Stimulated activated CD8-positive, alpha-beta memory T cell treated with anti-CD3 and anti-CD28 coated beads, Interleukin-2, amount 100 ng/mL, for 1 hour (primary cell): ENCODE results near the gene ZBTB11.
"Not testable (repeated sequence)": the region's sequence is repeated elsewhere in the genome, so short reads cannot be mapped to it uniquely, and the experiment has no call there.

Source experiments
- DNase-seq, 2 donors: peaks; one replicate each; pipeline ENCODE4 v3.0.0-alpha.2; 2020; ENCODE audit warnings: low read depth in 2 of 2

The ZBTB11 gene

GRCh38 chr3:101676765-101677435, at the start of gene ZBTB11:
ZBTB11 (minus strand) TSS chr3:101677132; CDS start chr3:101676914, 218 bp downstream.
- peak; percentile 99 to 100 for DNase-seq

- DNase-seq = no peak
Observed at GRCh38 chr3:101725890-101726275, 49.0 kb upstream of the ZBTB11 start.

- no peak for DNase-seq
Observed at GRCh38 chr3:101725194-101725889, 48.4 kb upstream of the ZBTB11 start.

- peak; percentile 68 to 72 for DNase-seq
Observed at GRCh38 chr3:101724329-101725193, 47.6 kb upstream of the ZBTB11 start, which contains the start of gene CEP97. CEP97 (plus strand) TSS chr3:101724614; CDS start chr3:101724677, 63 bp downstream.

- DNase-seq = no peak
Observed at GRCh38 chr3:101722394-101723173, 45.7 kb upstream of the ZBTB11 start.

GRCh38 chr3:101720851-101721840, 44.2 kb upstream of the ZBTB11 start:
- DNase-seq = no peak

- no peak for DNase-seq
Observed at GRCh38 chr3:101719604-101720185, 42.8 kb upstream of the ZBTB11 start.

GRCh38 chr3:101718455-101718854, 41.5 kb upstream of the ZBTB11 start:
- DNase-seq = no peak

- DNase-seq = no peak
Observed at GRCh38 chr3:101709126-101709525, 32.2 kb upstream of the ZBTB11 start.

- not testable (repeated sequence) for DNase-seq
Observed at GRCh38 chr3:101704639-101705038, 27.7 kb upstream of the ZBTB11 start.

GRCh38 chr3:101703169-101703568, 26.2 kb upstream of the ZBTB11 start:
- DNase-seq = no peak

GRCh38 chr3:101702726-101703125, 25.8 kb upstream of the ZBTB11 start:
- DNase-seq = no peak

GRCh38 chr3:101701696-101702634, 25.0 kb upstream of the ZBTB11 start:
- DNase-seq = no peak

GRCh38 chr3:101695779-101696372, 18.9 kb upstream of the ZBTB11 start:
- no peak for DNase-seq

- DNase-seq = not testable (repeated sequence)
Observed at GRCh38 chr3:101694836-101695235, 17.9 kb upstream of the ZBTB11 start.

GRCh38 chr3:101693540-101693939, 16.6 kb upstream of the ZBTB11 start:
- DNase-seq = not testable (repeated sequence)

- DNase-seq = not testable (repeated sequence)
Observed at GRCh38 chr3:101691685-101692671, 15.0 kb upstream of the ZBTB11 start.
